Activated CD8-positive, alpha-beta memory T cell treated with anti-CD3 and anti-CD28 coated beads for 36 hours (primary cell): ENCODE data around the gene UBE2D2. TPM values are rescaled to one million over a fixed set of nuclear protein-coding genes. Genes with fewer than 3 reads are reported as not detected.

Experiments used
- CTCF ChIA-PET: fragments of 350-600 bp; sonication (Branson Sonifier 250); formaldehyde crosslinking; loops from one replicate; lab custom pipeline; 2021; ENCODE audit warnings: antibody characterized with exemption; lab: Charles Lee
- POLR2A ChIA-PET: fragments of 350-600 bp; sonication (Branson Sonifier 250); formaldehyde crosslinking; loops from one replicate; lab custom pipeline; 2021; ENCODE audit warnings: antibody characterized with exemption; lab: Charles Lee
- total RNA-seq, 2 experiments: library from RNA; stranded (reverse); gene quantifications; one replicate each; pipeline ENCODE4 v1.2.3, GENCODE V29; 2021

Gene UBE2D2
- total RNA-seq, 2 experiments from 2014 or later, result 264 to 283 TPM

DNA sequence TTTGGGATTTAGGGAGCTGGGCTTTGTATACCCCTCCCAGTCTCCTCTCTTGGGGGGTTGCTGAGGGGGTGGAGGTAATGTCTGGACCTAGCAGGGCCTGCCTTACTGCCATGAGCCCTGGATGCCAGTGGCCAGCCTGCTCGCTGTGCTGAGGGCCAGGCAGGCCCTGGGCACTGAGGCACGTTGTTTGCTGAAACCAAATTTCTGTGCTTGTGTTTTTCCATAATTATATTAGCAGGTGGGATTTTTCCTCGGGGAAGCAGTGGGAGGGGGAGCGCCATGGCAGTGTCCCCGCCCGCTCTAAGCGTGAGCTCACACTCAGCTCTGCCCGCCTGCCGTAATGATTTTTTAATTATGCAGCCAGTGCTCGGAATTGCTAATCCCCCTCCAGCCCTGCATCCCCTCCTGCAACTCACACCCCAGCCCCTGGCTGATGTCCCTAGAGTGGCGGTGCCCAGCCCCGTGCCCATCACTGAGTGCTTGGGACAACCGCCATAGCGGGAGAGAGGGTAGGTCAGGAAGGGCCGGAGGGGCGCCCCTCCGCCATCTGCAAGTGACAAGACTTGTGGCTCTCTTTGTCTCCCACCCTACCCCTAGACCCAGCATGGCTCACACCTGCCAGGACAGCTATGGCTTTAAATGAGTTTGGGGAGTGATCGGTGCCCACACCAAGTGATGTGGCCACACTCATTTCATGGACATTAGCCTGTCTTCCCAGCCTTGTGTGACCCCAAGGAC is 108.0 kb downstream of the UBE2D2 start:
- CTCF ChIA-PET, result interaction anchor here (1.0 to 1.9 kb wide), 5 partner anchors 8 to 97 kb away, joined by 3 to 8 read pairs (median 6); no protein-coding TSS in a partner anchor
- POLR2A ChIA-PET, result interaction anchor here (0.6 to 2.5 kb wide), 5 partner anchors 19 to 108 kb away, joined by 3 to 7 read pairs (median 5); partner anchors contain the start of genes CXXC5 and UBE2D2

- CTCF ChIA-PET, result interaction anchor here (0.8 to 2.3 kb wide), 7 partner anchors 8 to 96 kb away, joined by 3 to 10 read pairs (median 6); no protein-coding TSS in a partner anchor
- POLR2A ChIA-PET, result interaction anchor here (0.7 to 2.5 kb wide), 6 partner anchors 19 to 108 kb away, joined by 3 to 7 read pairs (median 4); partner anchors contain the start of gene UBE2D2
These were observed 108.7 kb downstream of the UBE2D2 start for GRCh38 chr5:139669662-139670368.

GRCh38 chr5:139670369-139671095 is 109.4 kb downstream of the UBE2D2 start:
- CTCF ChIA-PET, result interaction anchor here (0.8 to 2.3 kb wide), 9 partner anchors 11 to 95 kb away, joined by 3 to 10 read pairs (median 4); partner anchors contain the start of gene CXXC5
- POLR2A ChIA-PET, result interaction anchor here (0.5 to 2.5 kb wide), 6 partner anchors 33 to 212 kb away, joined by 3 to 7 read pairs (median 4); partner anchors contain the start of gene UBE2D2

GRCh38 chr5:139671096-139671841 is 110.1 kb downstream of the UBE2D2 start:
- ChIA-PET POLR2A (interaction anchor here (0.5 to 2.5 kb wide), 2 partner anchors 34 to 213 kb away, joined by 3 to 7 read pairs; no protein-coding TSS in a partner anchor), CTCF (interaction anchor here (1.0 to 2.3 kb wide), 7 partner anchors 23 to 95 kb away, joined by 3 to 10 read pairs (median 4); partner anchors contain the start of gene CXXC5)

- ChIA-PET POLR2A (no interaction called here), CTCF (interaction anchor here (0.8 to 1.6 kb wide), 3 partner anchors 9 to 108 kb away, joined by 3 to 4 read pairs (median 3); no protein-coding TSS in a partner anchor)
These were observed 114.1 kb downstream of the UBE2D2 start for GRCh38 chr5:139675213-139675612.

- CTCF ChIA-PET, result interaction anchor here (0.8 to 1.6 kb wide), 3 partner anchors 10 to 108 kb away, joined by 3 to 4 read pairs (median 3); no protein-coding TSS in a partner anchor
These were observed 114.7 kb downstream of the UBE2D2 start for GRCh38 chr5:139675825-139676224.

GRCh38 chr5:139676406-139676805 is 115.3 kb downstream of the UBE2D2 start:
- CTCF ChIA-PET, result interaction anchor here (1.0 kb wide), 1 partner anchor 109 kb away, joined by 3 read pairs; no protein-coding TSS in a partner anchor
- POLR2A ChIA-PET, result no interaction called here

More at GRCh38 chr5:139675825-139676224, 114.7 kb downstream of the UBE2D2 start:
- POLR2A ChIA-PET, result no interaction called here

GRCh38 chr5:139676951-139677735 is 116.0 kb downstream of the UBE2D2 start:
- ChIA-PET CTCF (interaction anchor here (1.5 kb wide), 1 partner anchor 8 kb away, joined by 4 read pairs; no protein-coding TSS in a partner anchor), POLR2A (no interaction called here)

Other genes starting within 250 kb of the UBE2D2 start
- gene PAIP2, start 219.5 kb upstream of the UBE2D2 start, total RNA-seq, result 10 to 100 TPM; 83.6 to 84.1 TPM
- gene SLC23A1, start 178.0 kb upstream of the UBE2D2 start, total RNA-seq, result under 1 TPM; 0.40 to 0.65 TPM
- gene MZB1, start 171.4 kb upstream of the UBE2D2 start, total RNA-seq, result 10 to 100 TPM; 16.0 to 20.2 TPM
- gene PROB1, start 166.2 kb upstream of the UBE2D2 start, total RNA-seq, result 1 to 10 TPM; 8.2 to 8.9 TPM
- 1 to 10 TPM; 2.4 to 2.9 TPM for gene SPATA24, start 157.2 kb upstream of the UBE2D2 start, total RNA-seq
- gene DNAJC18, start 121.8 kb upstream of the UBE2D2 start, total RNA-seq, result 10 to 100 TPM; 26.3 to 26.7 TPM
- 1 to 10 TPM in 1 of 2 experiments, under 1 TPM in 1; 0.55 to 1.2 TPM for gene ECSCR, start 98.6 kb upstream of the UBE2D2 start, total RNA-seq
- under 1 TPM; 0.08 to 0.10 TPM for gene SMIM33, start 90.3 kb upstream of the UBE2D2 start, total RNA-seq
- 100 to 1,000 TPM; 107 to 114 TPM for gene STING1, start 78.6 kb upstream of the UBE2D2 start, total RNA-seq
- gene CXXC5, start 87.0 kb downstream of the UBE2D2 start, total RNA-seq, result 1 to 10 TPM; 2.7 TPM
- gene PSD2, start 234.5 kb downstream of the UBE2D2 start, total RNA-seq, result not detected